Astrocyte of the spinal cord (primary cell): ENCODE data around the gene P3H3.

ENCODE experiments used
- DNase-seq: peaks from one replicate; pipeline ENCODE4 v3.0.0; 2011; ENCODE audit warnings: low read depth, low spot score
- H3K4me3 ChIP-seq: 2 replicates; pipeline ENCODE4 v1.5.1; 2011; ENCODE audit warnings: low read depth, mild to moderate bottlenecking, low read length, moderate library complexity
- in situ Hi-C: cut with HindIII; loops from 2 replicates; pipeline ENCODE4 v1.10.0; 2017; ENCODE audit warnings: low sequenced_read_pairs
- TF ChIP-seq, protein P1 (sequence below): IDR thresholded peaks from 2 replicates; pipeline ENCODE4 v1.5.1; 2012; ENCODE audit warnings: low read depth, mild to moderate bottlenecking, low read length, inconsistent platforms

Gene P3H3

DNA sequence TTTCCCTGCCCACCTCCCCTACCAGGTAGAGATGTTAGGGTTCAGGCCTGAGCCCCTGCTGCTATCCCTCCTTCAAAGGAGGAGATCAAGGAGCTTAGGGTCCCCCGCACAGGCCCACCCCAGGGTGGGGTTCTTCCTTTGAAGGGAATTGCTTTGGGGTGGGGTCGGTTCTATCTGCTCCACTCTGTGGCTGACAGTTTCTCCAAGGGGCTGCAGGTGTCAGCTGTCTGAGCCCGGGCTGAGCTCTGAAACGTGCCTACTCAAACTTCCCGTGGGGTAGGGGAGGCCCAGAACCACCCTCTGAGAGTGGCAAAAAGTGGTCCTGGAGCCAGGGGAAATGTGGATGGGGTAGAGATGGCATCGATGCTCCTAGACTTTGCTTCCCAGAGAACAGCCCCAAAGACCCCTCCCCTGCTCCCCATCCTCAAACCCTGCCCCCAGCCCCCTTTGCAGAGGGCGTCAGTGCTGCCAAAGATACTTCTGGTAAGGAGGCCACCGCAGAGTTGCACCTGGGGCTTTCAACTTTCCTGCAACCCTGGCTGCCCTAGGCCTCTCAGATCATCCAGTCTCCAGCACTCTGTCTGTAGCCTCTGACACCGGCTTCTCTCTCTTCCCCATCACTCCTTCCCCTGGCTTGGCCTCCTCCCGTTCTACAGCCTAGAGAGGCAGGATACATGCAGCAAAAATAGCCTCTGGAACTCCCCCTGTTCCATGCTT is 45.2 kb upstream of the P3H3 start:
- no peak overlapping the region for H3K4me3 ChIP-seq
- in situ Hi-C loops = no loop called here
- TF ChIP-seq, protein P1, sequence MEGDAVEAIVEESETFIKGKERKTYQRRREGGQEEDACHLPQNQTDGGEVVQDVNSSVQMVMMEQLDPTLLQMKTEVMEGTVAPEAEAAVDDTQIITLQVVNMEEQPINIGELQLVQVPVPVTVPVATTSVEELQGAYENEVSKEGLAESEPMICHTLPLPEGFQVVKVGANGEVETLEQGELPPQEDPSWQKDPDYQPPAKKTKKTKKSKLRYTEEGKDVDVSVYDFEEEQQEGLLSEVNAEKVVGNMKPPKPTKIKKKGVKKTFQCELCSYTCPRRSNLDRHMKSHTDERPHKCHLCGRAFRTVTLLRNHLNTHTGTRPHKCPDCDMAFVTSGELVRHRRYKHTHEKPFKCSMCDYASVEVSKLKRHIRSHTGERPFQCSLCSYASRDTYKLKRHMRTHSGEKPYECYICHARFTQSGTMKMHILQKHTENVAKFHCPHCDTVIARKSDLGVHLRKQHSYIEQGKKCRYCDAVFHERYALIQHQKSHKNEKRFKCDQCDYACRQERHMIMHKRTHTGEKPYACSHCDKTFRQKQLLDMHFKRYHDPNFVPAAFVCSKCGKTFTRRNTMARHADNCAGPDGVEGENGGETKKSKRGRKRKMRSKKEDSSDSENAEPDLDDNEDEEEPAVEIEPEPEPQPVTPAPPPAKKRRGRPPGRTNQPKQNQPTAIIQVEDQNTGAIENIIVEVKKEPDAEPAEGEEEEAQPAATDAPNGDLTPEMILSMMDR = no peak
- DNase-seq = no peak

DNA sequence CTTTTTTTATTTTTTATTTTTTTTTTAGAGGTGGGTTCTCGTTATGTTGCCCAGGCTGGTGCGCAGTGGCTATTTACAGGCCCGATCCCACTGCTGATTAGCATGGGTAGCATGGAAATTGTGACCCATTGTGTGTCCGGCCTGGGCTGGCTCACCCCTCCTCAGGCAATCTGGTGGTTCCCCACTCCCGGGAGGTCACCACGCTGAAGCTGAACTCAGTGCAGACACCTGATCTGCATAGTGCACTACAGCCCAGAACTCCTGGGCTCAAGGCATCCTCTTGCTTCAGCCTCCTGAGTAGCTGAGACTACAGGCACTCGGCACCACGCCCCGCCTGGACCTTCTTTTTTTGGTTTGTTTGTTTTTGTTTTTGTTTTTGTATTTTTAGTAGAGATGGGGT is 44.4 kb upstream of the P3H3 start:
- H3K4me3 ChIP-seq = no peak overlapping the region
- in situ Hi-C loops = no loop called here
- TF ChIP-seq, protein P1 = no peak
- DNase-seq = no peak

GRCh38 chr12:6784296-6784695 is 43.9 kb upstream of the P3H3 start:
- in situ Hi-C loops = no loop called here
- TF ChIP-seq, protein P1 = no peak
- no peak for DNase-seq

GRCh38 chr12:6784761-6785160 is 43.4 kb upstream of the P3H3 start:
- no peak for DNase-seq
- in situ Hi-C loops = no loop called here
- TF ChIP-seq, protein P1 = no peak
- no peak overlapping the region for H3K4me3 ChIP-seq

More at GRCh38 chr12:6784296-6784695, 43.9 kb upstream of the P3H3 start:
- H3K4me3 ChIP-seq = no peak overlapping the region

GRCh38 chr12:6786416-6787094 is 41.7 kb upstream of the P3H3 start:
- in situ Hi-C loops = no loop called here
- TF ChIP-seq, protein P1 = no peak
- H3K4me3 ChIP-seq = no peak overlapping the region
- no peak for DNase-seq

GRCh38 chr12:6787309-6787708 is 40.9 kb upstream of the P3H3 start:
- no peak overlapping the region for H3K4me3 ChIP-seq
- TF ChIP-seq, protein P1 = no peak
- in situ Hi-C loops = no loop called here
- no peak for DNase-seq
